UCSD-AML1 (cell line): ENCODE data around the gene GLYATL3.
"Not testable (repeated sequence)": the region's sequence is repeated elsewhere in the genome, so short reads cannot be mapped to it uniquely, and the experiment has no call there.

Source experiments
- DNase-seq: peaks from one replicate; lab custom pipeline; 2025; ENCODE audit not compliant: unreplicated experiment; lab: John Stamatoyannopoulos, UW

Gene GLYATL3

GRCh38 chr6:49499623-49500022 lies at the start of gene GLYATL3:
GLYATL3 (plus strand) TSS chr6:49499923; CDS start chr6:49511991, 12,068 bp downstream.
- no peak for DNase-seq

- peak; percentile 9 for DNase-seq
These were observed 46.5 kb upstream of the GLYATL3 start for GRCh38 chr6:49453221-49453620.

- DNase-seq = no peak
These were observed 44.7 kb upstream of the GLYATL3 start for GRCh38 chr6:49454787-49455709.

GRCh38 chr6:49457771-49458170 lies 42.0 kb upstream of the GLYATL3 start:
- no peak for DNase-seq

GRCh38 chr6:49462071-49462470 lies 37.7 kb upstream of the GLYATL3 start:
- no peak for DNase-seq

GRCh38 chr6:49462599-49462926 lies 37.2 kb upstream of the GLYATL3 start:
- DNase-seq = no peak

- DNase-seq = peak; percentile 89
These were observed 36.7 kb upstream of the GLYATL3 start, which contains the start of the genes CENPQ and MMUT for GRCh38 chr6:49462927-49463611. CENPQ (plus strand) TSS chr6:49463370; CDS start chr6:49470177, 6,807 bp downstream. MMUT (minus strand) TSS chr6:49463253; CDS start chr6:49459466, 3,787 bp downstream.

- no peak for DNase-seq
These were observed 36.1 kb upstream of the GLYATL3 start for GRCh38 chr6:49463612-49463967.

- DNase-seq = no peak
These were observed 35.0 kb upstream of the GLYATL3 start for GRCh38 chr6:49464691-49465090.

- no peak for DNase-seq
These were observed 31.7 kb upstream of the GLYATL3 start for GRCh38 chr6:49468042-49468441.

GRCh38 chr6:49476564-49476963 lies 23.2 kb upstream of the GLYATL3 start:
- DNase-seq = not testable (repeated sequence)

- DNase-seq = no peak
These were observed 20.3 kb upstream of the GLYATL3 start for GRCh38 chr6:49479308-49479970.

- DNase-seq = not testable (repeated sequence)
These were observed 17.9 kb upstream of the GLYATL3 start for GRCh38 chr6:49481846-49482245.

- not testable (repeated sequence) for DNase-seq
These were observed 16.3 kb upstream of the GLYATL3 start for GRCh38 chr6:49483380-49483779.

GRCh38 chr6:49490633-49491032 lies 9.1 kb upstream of the GLYATL3 start:
- no peak for DNase-seq

GRCh38 chr6:49497304-49497703 lies 2.4 kb upstream of the GLYATL3 start:
- no peak for DNase-seq

- DNase-seq = no peak
These were observed 597 bp upstream of the GLYATL3 start for GRCh38 chr6:49499126-49499525.

GRCh38 chr6:49504666-49505065 lies 4.9 kb downstream of the GLYATL3 start:
- DNase-seq = no peak

- no peak for DNase-seq
These were observed 6.9 kb downstream of the GLYATL3 start for GRCh38 chr6:49506569-49507111.

- no peak for DNase-seq
These were observed 9.6 kb downstream of the GLYATL3 start for GRCh38 chr6:49509342-49509741.
